AG10803 (cell line): ENCODE data around the gene NEK7.

Experiments
- DNase-seq: peaks from one replicate; pipeline ENCODE4 v3.0.0; 2010; ENCODE audit warnings: low read depth
- H3K4me3 ChIP-seq: 2 replicates; pipeline ENCODE4 v1.5.1; 2011; ENCODE audit warnings: mild to moderate bottlenecking, low read length, control low read depth
- TF ChIP-seq, protein P1 (sequence below): conservative IDR thresholded peaks from 2 replicates; pipeline ENCODE4 v1.5.1; 2011; ENCODE audit warnings: mild to moderate bottlenecking, low read length, control low read depth, inconsistent platforms

NEK7 gene

DNA sequence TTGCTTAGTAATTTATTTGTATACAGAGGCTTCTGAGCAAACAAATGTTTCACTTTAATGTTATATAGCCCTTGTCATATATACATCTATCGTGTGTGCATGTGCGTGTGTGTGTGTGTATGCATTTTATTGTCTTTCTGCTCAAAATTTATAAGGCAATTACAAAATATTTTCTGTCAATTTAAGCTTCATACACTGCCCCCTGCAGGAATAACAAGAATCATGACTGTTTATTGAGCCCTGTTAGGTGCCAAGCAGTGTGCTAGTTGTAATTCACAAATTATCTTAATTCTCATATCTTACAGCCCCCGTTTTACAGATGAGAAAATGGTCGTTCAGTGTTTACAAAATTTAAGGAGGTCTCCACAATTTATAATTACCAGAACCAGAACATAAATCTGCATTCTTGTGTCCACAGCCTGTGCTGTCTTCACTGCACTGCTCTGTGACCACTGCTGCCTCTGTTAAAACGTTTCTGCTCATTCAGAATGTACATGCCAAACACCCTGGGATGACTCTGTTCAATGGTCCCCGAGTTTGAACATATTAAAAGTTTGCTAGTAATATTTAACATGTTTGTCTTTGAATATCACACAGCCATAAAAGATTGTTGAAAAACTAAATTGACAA is 202.3 kb downstream of the NEK7 start:
- TF ChIP-seq, protein P1, sequence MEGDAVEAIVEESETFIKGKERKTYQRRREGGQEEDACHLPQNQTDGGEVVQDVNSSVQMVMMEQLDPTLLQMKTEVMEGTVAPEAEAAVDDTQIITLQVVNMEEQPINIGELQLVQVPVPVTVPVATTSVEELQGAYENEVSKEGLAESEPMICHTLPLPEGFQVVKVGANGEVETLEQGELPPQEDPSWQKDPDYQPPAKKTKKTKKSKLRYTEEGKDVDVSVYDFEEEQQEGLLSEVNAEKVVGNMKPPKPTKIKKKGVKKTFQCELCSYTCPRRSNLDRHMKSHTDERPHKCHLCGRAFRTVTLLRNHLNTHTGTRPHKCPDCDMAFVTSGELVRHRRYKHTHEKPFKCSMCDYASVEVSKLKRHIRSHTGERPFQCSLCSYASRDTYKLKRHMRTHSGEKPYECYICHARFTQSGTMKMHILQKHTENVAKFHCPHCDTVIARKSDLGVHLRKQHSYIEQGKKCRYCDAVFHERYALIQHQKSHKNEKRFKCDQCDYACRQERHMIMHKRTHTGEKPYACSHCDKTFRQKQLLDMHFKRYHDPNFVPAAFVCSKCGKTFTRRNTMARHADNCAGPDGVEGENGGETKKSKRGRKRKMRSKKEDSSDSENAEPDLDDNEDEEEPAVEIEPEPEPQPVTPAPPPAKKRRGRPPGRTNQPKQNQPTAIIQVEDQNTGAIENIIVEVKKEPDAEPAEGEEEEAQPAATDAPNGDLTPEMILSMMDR: peak; percentile 36
- no peak overlapping the region for H3K4me3 ChIP-seq
- DNase-seq: no peak

DNA sequence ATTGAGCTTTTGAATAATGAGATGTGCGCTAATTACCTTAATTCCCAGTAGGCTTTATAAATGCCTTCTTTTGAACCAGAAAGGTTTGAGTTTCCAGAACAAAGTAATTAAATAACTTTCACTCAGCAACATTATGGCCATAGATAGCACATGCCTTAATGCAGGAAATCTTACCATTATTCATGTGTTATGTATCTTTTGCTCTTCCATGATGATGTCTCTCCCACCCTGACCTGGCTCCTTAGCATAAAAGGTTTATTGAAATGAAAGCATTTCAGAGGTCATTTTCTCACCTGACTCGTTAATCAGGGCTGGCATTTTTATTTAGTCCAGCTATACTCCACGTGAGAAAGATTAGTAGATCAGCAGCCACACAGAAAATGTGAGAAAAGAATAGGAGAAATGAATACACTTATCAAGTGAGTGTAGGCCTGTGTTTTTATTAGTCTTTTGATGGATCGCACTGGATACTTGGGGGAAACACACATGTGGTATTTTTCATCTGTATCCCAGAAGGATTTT is 203.5 kb downstream of the NEK7 start:
- TF ChIP-seq, protein P1: no peak
- no peak for DNase-seq

DNA sequence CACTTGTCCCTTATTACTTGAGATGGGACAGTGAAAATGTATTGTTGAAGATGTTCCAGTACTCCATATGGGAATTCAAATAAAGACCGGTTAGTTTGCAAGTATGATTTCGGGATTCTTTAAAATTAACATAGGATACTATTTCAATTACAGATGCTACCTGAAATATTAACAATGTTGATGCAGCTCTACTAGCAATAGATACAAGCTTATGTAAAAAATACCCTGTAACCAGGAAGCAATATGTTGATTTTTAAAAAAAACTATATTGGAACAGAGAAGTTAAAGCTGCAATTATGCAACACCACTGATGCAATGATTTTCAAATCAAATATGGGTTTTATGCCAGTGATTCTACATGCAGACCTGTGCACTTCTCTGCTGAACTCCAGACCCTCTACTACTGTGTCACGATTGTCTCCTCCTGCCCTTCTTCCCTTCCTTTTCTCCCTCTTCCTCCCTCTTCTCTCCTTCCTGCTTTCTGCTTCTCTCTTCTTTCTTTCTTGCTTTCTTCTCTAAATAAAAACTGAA is 204.5 kb downstream of the NEK7 start:
- peak; percentile 23 for DNase-seq
- TF ChIP-seq, protein P1: no peak
- no peak overlapping the region for H3K4me3 ChIP-seq

More for the DNA sequence above, 203.5 kb downstream of the NEK7 start:
- H3K4me3 ChIP-seq: no peak overlapping the region

DNA sequence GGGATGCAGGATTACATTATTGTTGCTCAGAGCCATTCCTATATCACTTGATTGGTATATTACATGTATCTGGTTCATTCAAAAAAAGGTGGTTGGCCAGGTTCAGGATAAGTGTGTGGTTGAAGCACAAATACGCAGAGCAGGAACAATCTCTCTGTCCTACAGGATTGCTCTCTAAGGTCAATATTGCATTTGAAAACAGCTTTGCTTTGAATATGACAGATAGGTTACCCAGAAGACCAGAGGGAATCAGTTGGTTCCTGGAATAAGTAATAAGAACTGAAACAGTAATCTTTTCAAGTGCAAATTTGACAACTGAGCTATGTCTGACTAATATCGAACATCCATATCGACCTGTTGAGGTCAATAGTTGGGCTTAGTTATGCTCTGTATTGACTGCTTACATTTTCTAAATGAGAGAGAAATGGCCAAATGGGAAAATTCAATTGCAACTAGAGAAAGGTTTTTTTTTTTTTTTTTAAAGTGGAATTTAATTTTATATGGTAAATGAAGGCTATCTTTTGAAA is 206.9 kb downstream of the NEK7 start:
- no peak overlapping the region for H3K4me3 ChIP-seq
- TF ChIP-seq, protein P1: no peak
- no peak for DNase-seq

DNA sequence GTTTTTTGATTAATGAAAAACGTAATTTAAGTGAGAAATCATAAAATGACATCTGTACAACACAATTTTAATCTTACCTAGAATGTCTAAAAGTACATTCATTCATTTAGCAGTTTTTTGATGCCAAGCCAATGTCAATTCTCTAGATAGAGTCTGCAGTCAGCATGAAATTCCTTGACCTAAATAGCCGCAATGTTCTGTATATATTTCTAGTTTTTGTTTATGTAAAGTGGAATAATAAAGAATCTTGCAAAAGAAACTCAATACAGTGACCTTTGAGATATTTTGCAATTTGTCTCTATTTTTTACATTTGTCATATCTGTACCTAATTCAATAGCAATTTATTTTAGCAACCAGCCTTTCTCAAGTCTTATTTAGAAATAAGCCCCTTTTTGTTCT is 207.7 kb downstream of the NEK7 start:
- no peak for DNase-seq
- H3K4me3 ChIP-seq: no peak overlapping the region
- TF ChIP-seq, protein P1: no peak

DNA sequence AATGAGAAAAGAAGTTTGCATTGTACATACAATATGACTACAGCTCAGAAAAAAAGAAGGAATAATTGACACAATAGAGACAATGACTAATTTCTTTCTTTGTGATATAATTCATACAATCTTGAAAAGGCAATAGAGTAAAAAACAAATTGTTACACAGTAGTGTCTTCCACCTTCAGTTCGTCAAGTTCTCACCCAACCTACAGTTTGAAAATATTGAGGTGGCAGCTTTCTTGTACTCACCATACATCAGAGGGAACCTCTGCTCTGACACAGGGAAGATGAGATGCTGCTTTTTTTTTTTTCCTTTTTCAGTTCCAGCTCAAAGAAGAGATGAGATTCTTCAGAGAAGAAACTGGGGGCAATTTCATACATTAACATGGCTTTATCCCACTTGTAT is 210.5 kb downstream of the NEK7 start:
- TF ChIP-seq, protein P1: no peak
- no peak for DNase-seq

DNA sequence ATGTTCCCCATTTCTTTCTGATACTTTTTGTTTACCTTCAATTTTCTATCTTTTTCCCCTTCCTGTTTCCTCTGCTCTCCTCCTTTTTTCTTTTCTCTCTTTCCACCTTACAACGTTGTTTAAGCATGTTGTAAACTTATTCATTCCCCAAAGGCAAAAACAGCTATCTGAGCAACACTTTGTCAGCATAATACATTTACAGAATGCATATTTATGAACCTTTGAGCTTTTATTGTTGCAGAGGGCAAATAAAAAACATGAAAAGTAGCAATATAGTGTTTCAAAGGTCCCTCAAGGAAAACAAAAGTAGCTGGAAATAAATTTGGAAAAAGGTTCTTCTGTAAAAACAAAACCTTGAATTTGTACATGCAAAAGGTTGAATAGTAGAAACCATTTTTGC is 214.2 kb downstream of the NEK7 start:
- TF ChIP-seq, protein P1: no peak
- no peak for DNase-seq
- no peak overlapping the region for H3K4me3 ChIP-seq

More for the DNA sequence above, 210.5 kb downstream of the NEK7 start:
- no peak overlapping the region for H3K4me3 ChIP-seq
